ENCODE measurements around the gene RBM19. TPM values are rescaled to one million over a fixed set of nuclear protein-coding genes. Genes with fewer than 3 reads are reported as not detected.

Gene RBM19
- total RNA-seq, 1 experiment from 2014 or later = 29.2 TPM

GRCh38 chr12:113991224-113992044 is 25.3 kb upstream of the RBM19 start:
- BruUV-seq (replicated peaks) = no TSS peak
- intact Hi-C loops (cut with micrococcal nuclease) = no loop called here
- Mint-ChIP-seq H3K9me3 (ENCODE audit: unreplicated experiment) (no peaks in the 10 kb centered on the region), H3K4me1 (ENCODE audit: insufficient read depth, unreplicated experiment) (no peaks in the 10 kb centered on the region), H3K27me3 (ENCODE audit: insufficient read depth, unreplicated experiment) (peaks cover 87% of the 10 kb centered on the region), H3K36me3 (ENCODE audit: insufficient read depth, unreplicated experiment) (no peaks in the 10 kb centered on the region), H3K4me3 (ENCODE audit: unreplicated experiment) (no peak overlapping the region), H3K27ac (ENCODE audit: low read depth, unreplicated experiment) (no peak overlapping the region)
- ChIA-PET POLR2A (no interaction called here), CTCF (interaction anchor here (0.7 to 2.2 kb wide), 5 partner anchors 9 to 1508 kb away, joined by 3 to 9 read pairs (median 3); no protein-coding TSS in a partner anchor)
- no peak for DNase-seq (ENCODE audit: unreplicated experiment)
- TF ChIP-seq CTCF (IDR thresholded peaks at IDR 0.05; ENCODE audit: unreplicated experiment) = no peak

DNA sequence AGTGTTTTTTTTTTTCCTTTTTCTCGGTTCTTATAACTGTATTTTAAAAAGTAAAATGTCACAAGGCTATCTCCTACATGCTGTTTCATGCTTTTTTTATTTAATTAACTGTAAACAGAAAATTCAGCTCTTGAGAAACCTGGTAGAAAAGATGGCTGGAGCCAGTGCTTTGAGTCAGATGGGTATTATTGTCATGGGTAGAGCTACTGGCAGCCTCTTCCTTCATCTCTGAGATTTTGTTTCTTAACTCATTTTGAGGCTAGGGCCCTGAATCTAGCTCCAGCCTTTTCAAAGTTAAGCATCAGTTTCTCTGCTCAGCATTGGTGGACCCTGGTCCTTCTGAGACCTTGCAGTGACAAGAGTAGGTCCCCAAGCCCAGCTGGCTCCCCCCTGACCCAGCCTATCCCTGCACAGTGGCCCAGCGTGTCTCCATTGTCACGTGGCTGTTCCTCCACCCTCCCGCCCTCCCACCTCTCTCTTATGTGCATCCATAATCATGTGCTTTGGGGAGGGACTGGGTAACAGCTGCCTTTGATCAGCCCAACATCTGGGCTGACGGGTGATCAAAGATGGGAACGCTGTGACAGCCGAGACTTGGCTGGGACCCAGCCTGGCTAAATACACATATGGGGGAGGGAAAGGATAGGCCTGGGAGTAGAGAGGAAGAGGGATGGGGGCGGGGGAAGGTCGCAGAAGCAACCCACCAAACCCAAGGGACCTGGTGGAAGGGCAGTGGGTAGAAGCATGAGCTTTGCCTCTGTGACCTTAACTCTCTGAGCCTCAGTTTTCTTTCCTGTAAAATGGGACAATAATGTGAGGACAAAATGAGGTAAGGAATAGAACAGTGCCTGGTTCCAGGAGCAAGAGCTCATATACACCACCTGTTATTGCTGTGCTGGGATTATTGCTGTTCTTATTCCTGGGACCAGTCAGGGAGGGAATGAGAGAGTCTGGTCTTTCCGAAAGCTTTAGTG is 24.4 kb upstream of the RBM19 start:
- CTCF ChIA-PET = interaction anchor here (1.2 to 2.2 kb wide), 2 partner anchors 10 to 24 kb away, joined by 3 to 9 read pairs; no protein-coding TSS in a partner anchor
- POLR2A ChIA-PET = no interaction called here
- H3K9me3 Mint-ChIP-seq (ENCODE audit: unreplicated experiment) = no peaks in the 10 kb centered on the region
- intact Hi-C loops (cut with micrococcal nuclease) = no loop called here
- no peak for DNase-seq (ENCODE audit: unreplicated experiment)
- H3K4me1 Mint-ChIP-seq (ENCODE audit: insufficient read depth, unreplicated experiment) = no peaks in the 10 kb centered on the region
- H3K4me3 Mint-ChIP-seq (ENCODE audit: unreplicated experiment) = no peak overlapping the region
- no TSS peak for BruUV-seq (replicated peaks)
- H3K27ac Mint-ChIP-seq (ENCODE audit: low read depth, unreplicated experiment) = no peak overlapping the region
- peaks cover 78% of the 10 kb centered on the region for H3K27me3 Mint-ChIP-seq (ENCODE audit: insufficient read depth, unreplicated experiment)
- no peaks in the 10 kb centered on the region for H3K36me3 Mint-ChIP-seq (ENCODE audit: insufficient read depth, unreplicated experiment)
- TF ChIP-seq CTCF (IDR thresholded peaks at IDR 0.05; ENCODE audit: unreplicated experiment) = no peak

- Mint-ChIP-seq H3K36me3 (ENCODE audit: insufficient read depth, unreplicated experiment) (no peaks in the 10 kb centered on the region), H3K9me3 (ENCODE audit: unreplicated experiment) (no peaks in the 10 kb centered on the region), H3K4me1 (ENCODE audit: insufficient read depth, unreplicated experiment) (no peaks in the 10 kb centered on the region), H3K27ac (ENCODE audit: low read depth, unreplicated experiment) (no peak overlapping the region), H3K4me3 (ENCODE audit: unreplicated experiment) (no peak overlapping the region), H3K27me3 (ENCODE audit: insufficient read depth, unreplicated experiment) (peaks cover 64% of the 10 kb centered on the region)
- intact Hi-C loops (cut with micrococcal nuclease) = no loop called here
- ChIA-PET POLR2A (interaction anchor here (0.6 to 0.7 kb wide), 2 partner anchors 452 to 533 kb away, joined by 3 read pairs; no protein-coding TSS in a partner anchor), CTCF (interaction anchor here (0.6 to 1.1 kb wide), 3 partner anchors 83 to 489 kb away, joined by 4 to 5 read pairs (median 4); no protein-coding TSS in a partner anchor)
- no peak for TF ChIP-seq CTCF (IDR thresholded peaks at IDR 0.05; ENCODE audit: unreplicated experiment)
- BruUV-seq (replicated peaks) = no TSS peak
- DNase-seq (ENCODE audit: unreplicated experiment) = no peak
These were observed 22.9 kb upstream of the RBM19 start for GRCh38 chr12:113988976-113989375.

DNA sequence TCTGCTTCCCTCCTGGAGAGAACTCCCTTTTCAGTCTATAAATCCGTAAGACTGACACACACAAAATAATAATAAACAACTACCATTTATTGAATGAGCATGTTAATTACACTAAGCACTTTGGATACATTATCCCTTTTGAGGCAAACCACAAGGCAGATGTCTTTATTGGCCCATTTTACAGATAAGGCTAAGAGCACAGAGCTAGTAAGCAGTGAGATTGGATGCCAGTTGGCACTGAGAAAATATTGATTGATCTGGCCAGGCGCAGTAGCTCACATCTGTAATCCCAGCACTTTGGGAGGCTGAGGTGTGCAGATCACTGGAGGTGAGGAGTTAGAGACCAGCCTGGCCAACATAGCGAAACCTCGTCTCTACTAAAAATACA is 21.9 kb upstream of the RBM19 start:
- Mint-ChIP-seq H3K36me3 (ENCODE audit: insufficient read depth, unreplicated experiment) (no peaks in the 10 kb centered on the region), H3K27me3 (ENCODE audit: insufficient read depth, unreplicated experiment) (peaks cover 64% of the 10 kb centered on the region), H3K4me1 (ENCODE audit: insufficient read depth, unreplicated experiment) (no peaks in the 10 kb centered on the region), H3K9me3 (ENCODE audit: unreplicated experiment) (no peaks in the 10 kb centered on the region), H3K27ac (ENCODE audit: low read depth, unreplicated experiment) (no peak overlapping the region), H3K4me3 (ENCODE audit: unreplicated experiment) (no peak overlapping the region)
- ChIA-PET POLR2A (no interaction called here), CTCF (interaction anchor here (0.8 to 1.1 kb wide), 2 partner anchors 489 to 521 kb away, joined by 4 to 5 read pairs; no protein-coding TSS in a partner anchor)
- no peak for TF ChIP-seq CTCF (IDR thresholded peaks at IDR 0.05; ENCODE audit: unreplicated experiment)
- BruUV-seq (replicated peaks) = no TSS peak
- no peak for DNase-seq (ENCODE audit: unreplicated experiment)
- intact Hi-C loops (cut with micrococcal nuclease) = no loop called here
